K562 (cell line): ENCODE data around the gene RNF168. TPM values are rescaled to one million over a fixed set of nuclear protein-coding genes. Genes with fewer than 3 reads are reported as not detected.

Source experiments
- ARID1B ChIP-seq: fragments of 450-650 bp; IDR thresholded peaks from 2 replicates; pipeline ENCODE4 v1.6.1; 2016; ENCODE audit warnings: antibody characterized with exemption, mild to moderate bottlenecking, inconsistent platforms
- CEBPB ChIP-seq: fragments of 450-650 bp; IDR thresholded peaks from 2 replicates; pipeline ENCODE4 v1.6.1; 2016; ENCODE audit warnings: missing genetic modification characterization, missing compliant biosample characterization
- EP400 ChIP-seq: fragments of 450-650 bp; IDR thresholded peaks from 2 replicates; pipeline ENCODE4 v1.6.1; 2017; ENCODE audit warnings: antibody characterized with exemption, mild to moderate bottlenecking, moderate library complexity
- FOXA3 ChIP-seq, 2 experiments: fragments of 450-650 bp in 1 of 2; sonication (generic) in 1 of 2; formaldehyde crosslinking; IDR thresholded peaks in 1 of 2; conservative IDR thresholded peaks in 1 of 2; 2 replicates each; pipeline versions ENCODE4 v1.4.0 to v1.8.0; 2020 to 2022; ENCODE audit warnings: mild to moderate bottlenecking in 2 of 2, missing genetic modification reagents in 1 of 2
- KDM1A ChIP-seq, 2 experiments: fragments of 450-650 bp; IDR thresholded peaks; 2 replicates each; pipeline ENCODE4 v1.6.1; 2016; ENCODE audit warnings: mild to moderate bottlenecking in 2 of 2
- MAZ ChIP-seq, 2 experiments: fragments of 450-650 bp in 1 of 2; sonication (generic) in 1 of 2; formaldehyde crosslinking; IDR thresholded peaks in 1 of 2; conservative IDR thresholded peaks in 1 of 2; 2 replicates each; pipeline versions ENCODE4 v1.4.0 to v1.5.0; 2020; ENCODE audit warnings: mild to moderate bottlenecking in 1 of 2, missing genetic modification reagents in 1 of 2
- MEIS2 ChIP-seq: fragments of 450-650 bp; IDR thresholded peaks from 2 replicates; pipeline ENCODE4 v1.6.1; 2014; ENCODE audit warnings: mild to moderate bottlenecking; ENCODE audit not compliant: partially characterized antibody
- MYC ChIP-seq, 2 experiments: fragments of 250-450 bp in 1 of 2; sonication (Bioruptor Pico) in 1 of 2; IDR thresholded peaks; 2 replicates each; pipeline versions ENCODE4 v1.5.1 to v1.6.1; 2012 to 2021; ENCODE audit warnings: low read depth in 2 of 2, borderline replicate concordance in 1 of 2, improper control_type of control experiment in 1 of 2, low read length in 1 of 2, mild to moderate bottlenecking in 1 of 2, moderate library complexity in 1 of 2
- NCOA1 ChIP-seq: fragments of 450-650 bp; IDR thresholded peaks from 2 replicates; pipeline ENCODE4 v1.6.1; 2016; ENCODE audit warnings: low read depth
- RBM39 ChIP-seq: fragments of 200-400 bp; formaldehyde crosslinking; optimal IDR thresholded peaks from 2 replicates; pipeline ENCODE3; 2018; ENCODE audit warnings: low read depth, low read length
- SMARCA4 ChIP-seq: fragments of 450-650 bp; IDR thresholded peaks from 2 replicates; pipeline ENCODE4 v1.6.1; 2016
- SMC3 ChIP-seq: conservative IDR thresholded peaks from 2 replicates; pipeline ENCODE4 v1.6.1; 2011; ENCODE audit warnings: low read depth, low read length, improper control_type of control experiment; ENCODE audit not compliant: insufficient read depth
- SP2 ChIP-seq: IDR thresholded peaks from 2 replicates; pipeline ENCODE4 v1.6.1; 2011; ENCODE audit warnings: mild to moderate bottlenecking, low read depth, low read length, moderate library complexity; ENCODE audit not compliant: poor library complexity, severe bottlenecking; ENCODE audit errors: extremely low read depth
- TEAD4 ChIP-seq, 2 experiments: sonication (generic) in 1 of 2; formaldehyde crosslinking in 1 of 2; IDR thresholded peaks; 2 replicates each; pipeline versions ENCODE4 v1.6.1 to v1.8.0; 2012 to 2022; ENCODE audit warnings: borderline replicate concordance in 1 of 2, inconsistent platforms in 1 of 2, low read length in 1 of 2, mild to moderate bottlenecking in 1 of 2, missing genetic modification reagents in 1 of 2
- TOE1 ChIP-seq, 2 experiments: fragments of 450-650 bp in 1 of 2; sonication (generic) in 1 of 2; formaldehyde crosslinking in 1 of 2; IDR thresholded peaks; 2 replicates each; pipeline versions ENCODE4 v1.7.1 to v1.8.0; 2016 to 2022; ENCODE audit warnings: borderline replicate concordance in 2 of 2, mild to moderate bottlenecking in 2 of 2, antibody characterized with exemption in 1 of 2, inconsistent platforms in 1 of 2, low read depth in 1 of 2, missing genetic modification reagents in 1 of 2, moderate library complexity in 1 of 2
- ZEB2 ChIP-seq: fragments of 450-650 bp; IDR thresholded peaks from 2 replicates; pipeline ENCODE4 v1.6.1; 2016
- ZKSCAN8 ChIP-seq: fragments of 200-800 bp; sonication (Bioruptor generic); IDR thresholded peaks from 2 replicates; pipeline ENCODE4 v1.6.1; 2016; ENCODE audit warnings: missing genetic modification characterization, missing compliant biosample characterization
- ZNF431 ChIP-seq: sonication (generic); formaldehyde crosslinking; IDR thresholded peaks from 2 replicates; pipeline ENCODE4 v1.8.0; 2022; ENCODE audit warnings: mild to moderate bottlenecking, missing genetic modification reagents
- polyA plus RNA-seq, 8 experiments: library from polyadenylated mRNA; depleted of rRNA in 4 of 8; stranded (reverse) in 5 of 8; unstranded in 3 of 8; fragments of >200 nt; fragmentation: Nextera tagmentation in 2 of 8; fragmentation: Illumina TruSeq in 1 of 8; extraction: Ambion mirVana in 2 of 8; extraction: Trizol in 1 of 8; gene quantifications; 2 replicates each; pipeline versions ENCODE4 v1.2.1 to v1.2.3, GENCODE V29; 2011 to 2014; ENCODE audit warnings: inconsistent platforms in 1 of 8, missing spikeins in 1 of 8
- total RNA-seq, 7 experiments: library from RNA; depleted of rRNA in 6 of 7; stranded (reverse); fragments of >200 nt in 6 of 7; fragmentation: Illumina TruSeq in 2 of 7; extraction: Trizol in 2 of 7; gene quantifications; 2 replicates each; pipeline versions ENCODE4 v1.2.1 to v1.2.3, GENCODE V29; 2011 to 2021; ENCODE audit warnings: low replicate concordance in 1 of 7
- TF ChIP-seq, protein P1 (sequence below): fragments of 450-650 bp; formaldehyde crosslinking; IDR thresholded peaks from 2 replicates; pipeline ENCODE4 v1.4.0; 2020; ENCODE audit warnings: mild to moderate bottlenecking, moderate library complexity
- TF ChIP-seq, protein P2 (sequence below): fragments of 450-650 bp; formaldehyde crosslinking; IDR thresholded peaks from 2 replicates; pipeline ENCODE4 v1.4.0; 2020; ENCODE audit warnings: mild to moderate bottlenecking, mixed read lengths
- TF ChIP-seq, protein P3 (sequence below), 3 experiments: IDR thresholded peaks in 2 of 3; conservative IDR thresholded peaks in 1 of 3; 2 replicates each; pipeline ENCODE4 v1.5.1; 2011 to 2012; ENCODE audit warnings: low read length in 3 of 3, mild to moderate bottlenecking in 3 of 3, control low read depth in 2 of 3, improper control_type of control experiment in 1 of 3, inconsistent platforms in 1 of 3, low read depth in 1 of 3, mixed read lengths in 1 of 3, moderate library complexity in 1 of 3; ENCODE audit not compliant: insufficient read depth in 2 of 3

RNF168 gene
- total and polyA plus RNA-seq, 9 of the 15 experiments (the other 6 are each of a cell fraction or from before 2014, with no cell fraction given), result 6.0 to 32.1 (median 16.6) TPM

DNA sequence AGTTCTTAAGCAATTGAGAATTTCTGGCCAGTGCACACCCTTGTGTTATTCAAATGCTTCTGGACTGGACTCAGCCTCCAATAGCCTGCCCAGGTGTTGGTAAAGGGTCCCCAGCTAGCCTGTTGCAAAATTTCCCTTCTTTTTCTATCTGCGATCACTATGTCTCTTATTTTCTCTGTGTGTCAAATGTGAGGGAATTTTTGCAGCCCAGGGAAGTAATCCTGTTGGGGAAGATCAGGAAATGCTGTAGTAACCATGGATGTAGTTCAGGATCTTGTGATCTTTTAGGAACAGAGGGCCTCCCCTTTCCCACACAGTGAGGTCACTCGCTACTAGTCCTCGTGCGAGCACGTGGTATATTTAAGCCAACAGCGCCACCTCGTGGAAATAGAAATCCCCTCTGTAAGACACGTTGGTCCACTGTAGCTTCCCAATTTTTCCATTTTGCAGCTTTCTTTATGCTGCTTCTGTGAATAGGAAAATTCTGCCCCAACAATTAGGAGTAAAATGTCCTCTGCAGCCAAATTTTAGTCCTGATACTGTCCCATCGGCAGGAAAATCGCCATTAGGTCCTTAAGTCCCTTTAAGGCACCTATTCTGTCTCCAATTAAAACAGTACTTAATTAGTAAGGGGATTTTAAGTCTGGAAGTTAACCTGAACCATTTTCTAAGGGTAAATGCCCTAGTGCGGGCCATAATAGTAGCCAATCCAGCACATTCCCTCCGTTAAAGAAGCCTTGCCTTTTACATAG is 15.6 kb upstream of the RNF168 start (continued):
- TF ChIP-seq EP400 (peak; percentile 85), MAZ (CRISPR knock-in tag; conservative IDR thresholded peaks at IDR 0.05 in 1 of 2, IDR thresholded peaks at IDR 0.05 in 1 of 2) (peak in 1 of 2 experiments; percentile 56; a peak in 2 of 4 replicates), SP2 (no peak), CEBPB (peak; percentile 75; the same call in 1 of the 2 replicates), FOXA3 (CRISPR knock-in tag; conservative IDR thresholded peaks at IDR 0.05 in 1 of 2, IDR thresholded peaks at IDR 0.05 in 1 of 2) (peak in 1 of 2 experiments; percentile 67; a peak in 1 of 4 replicates), ZKSCAN8 (CRISPR knock-in tag) (no peak), TEAD4 (IDR thresholded peaks at IDR 0.05; ENCODE audit: low read length) (no peak), TEAD4 (CRISPR knock-in tag; IDR thresholded peaks at IDR 0.05; ENCODE audit: borderline replicate concordance) (peak; percentile 76; the same call in 1 of the 2 replicates), SMARCA4 (0 out of 2 replicates have a peak, but pooled peaks have one; percentile 36), ARID1B (peak; percentile 10; the same call in 1 of the 2 replicates), TOE1 (IDR thresholded peaks at IDR 0.05; ENCODE audit: borderline replicate concordance) (peak; percentile 37; the same call in 1 of the 2 replicates), TOE1 (CRISPR knock-in tag; IDR thresholded peaks at IDR 0.05; ENCODE audit: borderline replicate concordance, low read depth) (no peak), ZEB2 (peak; percentile 23; the same call in 1 of the 2 replicates), RBM39 (no peak), MYC (IDR thresholded peaks at IDR 0.05; ENCODE audit: low read depth, low read length) (peak; percentile 99), MYC (CRISPR knock-in tag; IDR thresholded peaks at IDR 0.05; ENCODE audit: borderline replicate concordance, low read depth) (peak; percentile 89; the same call in 1 of the 2 replicates), ZNF431 (CRISPR knock-in tag) (0 out of 2 replicates have a peak, but pooled peaks have one; percentile 33), KDM1A (IDR thresholded peaks at IDR 0.05) (no peak), SMC3 (peak; percentile 87), NCOA1 (no peak), MEIS2 (no peak)
- TF ChIP-seq, protein P1, sequence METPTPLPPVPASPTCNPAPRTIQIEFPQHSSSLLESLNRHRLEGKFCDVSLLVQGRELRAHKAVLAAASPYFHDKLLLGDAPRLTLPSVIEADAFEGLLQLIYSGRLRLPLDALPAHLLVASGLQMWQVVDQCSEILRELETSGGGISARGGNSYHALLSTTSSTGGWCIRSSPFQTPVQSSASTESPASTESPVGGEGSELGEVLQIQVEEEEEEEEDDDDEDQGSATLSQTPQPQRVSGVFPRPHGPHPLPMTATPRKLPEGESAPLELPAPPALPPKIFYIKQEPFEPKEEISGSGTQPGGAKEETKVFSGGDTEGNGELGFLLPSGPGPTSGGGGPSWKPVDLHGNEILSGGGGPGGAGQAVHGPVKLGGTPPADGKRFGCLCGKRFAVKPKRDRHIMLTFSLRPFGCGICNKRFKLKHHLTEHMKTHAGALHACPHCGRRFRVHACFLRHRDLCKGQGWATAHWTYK (CRISPR knock-in tag), result no peak
- TF ChIP-seq, protein P2, sequence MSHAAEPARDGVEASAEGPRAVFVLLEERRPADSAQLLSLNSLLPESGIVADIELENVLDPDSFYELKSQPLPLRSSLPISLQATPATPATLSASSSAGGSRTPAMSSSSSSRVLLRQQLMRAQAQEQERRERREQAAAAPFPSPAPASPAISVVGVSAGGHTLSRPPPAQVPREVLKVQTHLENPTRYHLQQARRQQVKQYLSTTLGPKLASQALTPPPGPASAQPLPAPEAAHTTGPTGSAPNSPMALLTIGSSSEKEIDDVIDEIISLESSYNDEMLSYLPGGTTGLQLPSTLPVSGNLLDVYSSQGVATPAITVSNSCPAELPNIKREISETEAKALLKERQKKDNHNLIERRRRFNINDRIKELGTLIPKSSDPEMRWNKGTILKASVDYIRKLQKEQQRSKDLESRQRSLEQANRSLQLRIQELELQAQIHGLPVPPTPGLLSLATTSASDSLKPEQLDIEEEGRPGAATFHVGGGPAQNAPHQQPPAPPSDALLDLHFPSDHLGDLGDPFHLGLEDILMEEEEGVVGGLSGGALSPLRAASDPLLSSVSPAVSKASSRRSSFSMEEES (CRISPR knock-in tag), result peak; percentile 41
- TF ChIP-seq, protein P3, sequence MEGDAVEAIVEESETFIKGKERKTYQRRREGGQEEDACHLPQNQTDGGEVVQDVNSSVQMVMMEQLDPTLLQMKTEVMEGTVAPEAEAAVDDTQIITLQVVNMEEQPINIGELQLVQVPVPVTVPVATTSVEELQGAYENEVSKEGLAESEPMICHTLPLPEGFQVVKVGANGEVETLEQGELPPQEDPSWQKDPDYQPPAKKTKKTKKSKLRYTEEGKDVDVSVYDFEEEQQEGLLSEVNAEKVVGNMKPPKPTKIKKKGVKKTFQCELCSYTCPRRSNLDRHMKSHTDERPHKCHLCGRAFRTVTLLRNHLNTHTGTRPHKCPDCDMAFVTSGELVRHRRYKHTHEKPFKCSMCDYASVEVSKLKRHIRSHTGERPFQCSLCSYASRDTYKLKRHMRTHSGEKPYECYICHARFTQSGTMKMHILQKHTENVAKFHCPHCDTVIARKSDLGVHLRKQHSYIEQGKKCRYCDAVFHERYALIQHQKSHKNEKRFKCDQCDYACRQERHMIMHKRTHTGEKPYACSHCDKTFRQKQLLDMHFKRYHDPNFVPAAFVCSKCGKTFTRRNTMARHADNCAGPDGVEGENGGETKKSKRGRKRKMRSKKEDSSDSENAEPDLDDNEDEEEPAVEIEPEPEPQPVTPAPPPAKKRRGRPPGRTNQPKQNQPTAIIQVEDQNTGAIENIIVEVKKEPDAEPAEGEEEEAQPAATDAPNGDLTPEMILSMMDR (IDR thresholded peaks at IDR 0.05 in 2 of 3, conservative IDR thresholded peaks at IDR 0.05 in 1 of 3; ENCODE audit: insufficient read depth in 2 of 3, low read depth in 1 of 3, low read length in 3 of 3), result peak; percentile 78 to 96 (median 83)
